ENCODE results near the gene MIPOL1.

- TF ChIP-seq, protein P1, sequence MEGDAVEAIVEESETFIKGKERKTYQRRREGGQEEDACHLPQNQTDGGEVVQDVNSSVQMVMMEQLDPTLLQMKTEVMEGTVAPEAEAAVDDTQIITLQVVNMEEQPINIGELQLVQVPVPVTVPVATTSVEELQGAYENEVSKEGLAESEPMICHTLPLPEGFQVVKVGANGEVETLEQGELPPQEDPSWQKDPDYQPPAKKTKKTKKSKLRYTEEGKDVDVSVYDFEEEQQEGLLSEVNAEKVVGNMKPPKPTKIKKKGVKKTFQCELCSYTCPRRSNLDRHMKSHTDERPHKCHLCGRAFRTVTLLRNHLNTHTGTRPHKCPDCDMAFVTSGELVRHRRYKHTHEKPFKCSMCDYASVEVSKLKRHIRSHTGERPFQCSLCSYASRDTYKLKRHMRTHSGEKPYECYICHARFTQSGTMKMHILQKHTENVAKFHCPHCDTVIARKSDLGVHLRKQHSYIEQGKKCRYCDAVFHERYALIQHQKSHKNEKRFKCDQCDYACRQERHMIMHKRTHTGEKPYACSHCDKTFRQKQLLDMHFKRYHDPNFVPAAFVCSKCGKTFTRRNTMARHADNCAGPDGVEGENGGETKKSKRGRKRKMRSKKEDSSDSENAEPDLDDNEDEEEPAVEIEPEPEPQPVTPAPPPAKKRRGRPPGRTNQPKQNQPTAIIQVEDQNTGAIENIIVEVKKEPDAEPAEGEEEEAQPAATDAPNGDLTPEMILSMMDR (IDR thresholded peaks at IDR 0.05), result no peak
- TF ChIP-seq POLR2A (IDR thresholded peaks at IDR 0.05) (no peak), POLR2AphosphoS5 (IDR thresholded peaks at IDR 0.05) (no peak)
Measured at GRCh38 chr14:37196604-37197420, 925 bp upstream of the MIPOL1 start.
